Glutamatergic neuron (in vitro differentiated cells): ENCODE results near the gene MMP13. TPM values are rescaled to one million over a fixed set of nuclear protein-coding genes. Genes with fewer than 3 reads are reported as not detected.

Experiments used
- DNase-seq: peaks from one replicate; pipeline ENCODE4 v3.0.0; 2022
- H3K27ac Mint-ChIP-seq: one replicate; pipeline ENCODE4 v1.8.0; 2020; ENCODE audit warnings: mild to moderate bottlenecking, mixed read lengths, inconsistent platforms; ENCODE audit not compliant: unreplicated experiment
- H3K27me3 Mint-ChIP-seq: one replicate; pipeline ENCODE4 v1.8.0; 2020; ENCODE audit warnings: mild to moderate bottlenecking, moderate library complexity, mixed read lengths, inconsistent platforms; ENCODE audit not compliant: unreplicated experiment
- H3K36me3 Mint-ChIP-seq: one replicate; pipeline ENCODE4 v1.8.0; 2020; ENCODE audit warnings: mild to moderate bottlenecking, mixed read lengths, inconsistent platforms; ENCODE audit not compliant: unreplicated experiment
- H3K4me1 Mint-ChIP-seq: one replicate; pipeline ENCODE4 v1.8.0; 2020; ENCODE audit warnings: mild to moderate bottlenecking, low read depth, mixed read lengths, inconsistent platforms; ENCODE audit not compliant: unreplicated experiment
- H3K4me3 Mint-ChIP-seq: one replicate; pipeline ENCODE4 v1.8.0; 2020; ENCODE audit warnings: mild to moderate bottlenecking, mixed read lengths, inconsistent platforms; ENCODE audit not compliant: unreplicated experiment
- H3K9me3 Mint-ChIP-seq: one replicate; pipeline ENCODE4 v1.8.0; 2020; ENCODE audit warnings: mild to moderate bottlenecking, moderate library complexity, mixed read lengths, inconsistent platforms; ENCODE audit not compliant: unreplicated experiment
- CTCF ChIP-seq: fragments of 200-600 bp; sonication (generic); IDR thresholded peaks from one replicate; pipeline ENCODE4 v1.5.0; 2021; ENCODE audit not compliant: partially characterized antibody, unreplicated experiment
- total RNA-seq: library from RNA; stranded (reverse); fragmentation: NEBNext Ultra II Directional; extraction: Animal tissue kit (Norgen Biotek cat#: 25700); gene quantifications from one replicate; pipeline ENCODE4 v1.2.1, GENCODE V29; 2021; ENCODE audit not compliant: unreplicated experiment

MMP13 gene
- total RNA-seq, 1 donor from 2014 or later: not detected

GRCh38 chr11:102966011-102966410 is 10.5 kb upstream of the MMP13 start:
- Mint-ChIP-seq H3K36me3 (no peaks in the 10 kb centered on the region), H3K4me3 (no peak overlapping the region), H3K27ac (no peak overlapping the region), H3K9me3 (peaks cover 1% of the 10 kb centered on the region), H3K4me1 (no peaks in the 10 kb centered on the region), H3K27me3 (no peaks in the 10 kb centered on the region)
- TF ChIP-seq CTCF: no peak
- no peak for DNase-seq

GRCh38 chr11:102964867-102965266 is 9.3 kb upstream of the MMP13 start:
- Mint-ChIP-seq H3K9me3 (peaks cover 1% of the 10 kb centered on the region), H3K4me3 (no peak overlapping the region), H3K4me1 (no peaks in the 10 kb centered on the region), H3K27ac (no peak overlapping the region), H3K27me3 (no peaks in the 10 kb centered on the region), H3K36me3 (no peaks in the 10 kb centered on the region)
- DNase-seq: no peak
- no peak for TF ChIP-seq CTCF

- no peaks in the 10 kb centered on the region for H3K4me1 Mint-ChIP-seq
- no peaks in the 10 kb centered on the region for H3K36me3 Mint-ChIP-seq
- no peak overlapping the region for H3K27ac Mint-ChIP-seq
- H3K9me3 Mint-ChIP-seq: peaks cover 3% of the 10 kb centered on the region
- TF ChIP-seq CTCF: no peak
- no peak for DNase-seq
- no peak overlapping the region for H3K4me3 Mint-ChIP-seq
- no peaks in the 10 kb centered on the region for H3K27me3 Mint-ChIP-seq
These were observed 2.4 kb upstream of the MMP13 start for GRCh38 chr11:102957953-102958352.

- no peaks in the 10 kb centered on the region for H3K36me3 Mint-ChIP-seq
- no peaks in the 10 kb centered on the region for H3K4me1 Mint-ChIP-seq
- H3K4me3 Mint-ChIP-seq: no peak overlapping the region
- H3K9me3 Mint-ChIP-seq: no peaks in the 10 kb centered on the region
- no peak overlapping the region for H3K27ac Mint-ChIP-seq
- no peak for TF ChIP-seq CTCF
- DNase-seq: no peak
- no peaks in the 10 kb centered on the region for H3K27me3 Mint-ChIP-seq
These were observed 4.9 kb downstream of the MMP13 start for GRCh38 chr11:102950622-102951081.

GRCh38 chr11:102946237-102946636 is 9.3 kb downstream of the MMP13 start:
- Mint-ChIP-seq H3K36me3 (no peaks in the 10 kb centered on the region), H3K9me3 (no peaks in the 10 kb centered on the region), H3K4me1 (no peaks in the 10 kb centered on the region), H3K4me3 (no peak overlapping the region), H3K27ac (no peak overlapping the region), H3K27me3 (no peaks in the 10 kb centered on the region)
- DNase-seq: no peak
- no peak for TF ChIP-seq CTCF
